Panc1 (cell line): ENCODE measurements around the gene ELOVL6. TPM values are rescaled to one million over a fixed set of nuclear protein-coding genes. Genes with fewer than 3 reads are reported as not detected.
A peak's percentile ranks its signal among the peaks of the same experiment; 100 is the strongest.

Experiments used
- ATAC-seq: fragments of 200-7000 bp; cut with Tn5 transposase; 2 replicates; pipeline ENCODE4 v1.9.1; 2020; ENCODE audit warnings: mild to moderate bottlenecking, moderate library complexity
- BruUV-seq: library from RNA; stranded (reverse); fragments of 400-500 nt; replicated peaks from 2 replicates; lab custom pipeline; 2021; lab: Mats Ljungman, UMichigan
- CTCF ChIA-PET: fragments of 300-600 bp; sonication (Branson Sonifier 250); formaldehyde crosslinking; loops from one replicate; lab custom pipeline; 2022; ENCODE audit warnings: antibody characterized with exemption; lab: Charles Lee
- POLR2A ChIA-PET: fragments of 300-600 bp; sonication (Branson Sonifier 250); formaldehyde crosslinking; loops from one replicate; lab custom pipeline; 2022; ENCODE audit warnings: antibody characterized with exemption; lab: Charles Lee
- DNase-seq: peaks from one replicate; pipeline ENCODE4 v3.0.0-alpha.2; 2010; ENCODE audit warnings: low read depth, low spot score
- H3K27ac ChIP-seq: 2 replicates; pipeline ENCODE4 v1.5.1; 2011; ENCODE audit warnings: mild to moderate bottlenecking, low read length, inconsistent platforms
- H3K27me3 ChIP-seq: fragments of 200-500 bp; sonication (Bioruptor generic); 2 replicates; pipeline ENCODE4 v1.6.0; 2014; ENCODE audit warnings: low read length, inconsistent platforms; ENCODE audit not compliant: control insufficient read depth, insufficient read depth
- H3K36me3 ChIP-seq: fragments of 200-500 bp; sonication (Bioruptor generic); 2 replicates; pipeline ENCODE4 v1.5.1; 2014; ENCODE audit warnings: inconsistent platforms, mild to moderate bottlenecking, low read length, moderate library complexity; ENCODE audit not compliant: control insufficient read depth, insufficient read depth
- H3K4me1 ChIP-seq: 2 replicates; pipeline ENCODE4 v1.5.1; 2011; ENCODE audit warnings: inconsistent platforms, mild to moderate bottlenecking, low read length, moderate library complexity; ENCODE audit not compliant: control insufficient read depth, insufficient read depth
- H3K4me3 ChIP-seq, 2 experiments: 2 replicates each; pipeline ENCODE4 v1.5.1; 2011 to 2012; ENCODE audit warnings: low read depth in 2 of 2, low read length in 2 of 2, mild to moderate bottlenecking in 2 of 2, inconsistent platforms in 1 of 2, moderate library complexity in 1 of 2
- H3K9me3 ChIP-seq: fragments of 200-500 bp; sonication (Bioruptor generic); 2 replicates; pipeline ENCODE4 v1.5.1; 2014; ENCODE audit warnings: low read depth, mild to moderate bottlenecking, inconsistent platforms, low read length, moderate library complexity; ENCODE audit not compliant: control insufficient read depth, insufficient read depth
- POLR2AphosphoS5 ChIP-seq: IDR thresholded peaks from 2 replicates; pipeline ENCODE4 v1.6.1; 2012; ENCODE audit warnings: mild to moderate bottlenecking, low read depth, low read length, moderate library complexity
- SIN3A ChIP-seq: IDR thresholded peaks from 2 replicates; pipeline ENCODE4 v1.6.1; 2012; ENCODE audit warnings: low read depth, mild to moderate bottlenecking, low read length, moderate library complexity, borderline replicate concordance; ENCODE audit not compliant: insufficient read depth
- TCF7L2 ChIP-seq: IDR thresholded peaks from 2 replicates; pipeline ENCODE4 v1.6.1; 2011; ENCODE audit warnings: mild to moderate bottlenecking, low read depth, low read length, inconsistent platforms
- in situ Hi-C: cut with HindIII; loops from 2 replicates; pipeline ENCODE4 v1.10.0; 2016; ENCODE audit warnings: low sequenced_read_pairs, low pct_unique_long_range_greater_than_20kb
- intact Hi-C: fragments of 100-400 bp; cut with micrococcal nuclease; formaldehyde crosslinking; loops from one replicate; pipeline ENCODE4 v1.10.0; 2022; ENCODE audit not compliant: unreplicated experiment
- total RNA-seq: library from RNA; stranded (reverse); gene quantifications from one replicate; pipeline ENCODE4 v1.2.1, GENCODE V29; 2021; ENCODE audit not compliant: unreplicated experiment
- TF ChIP-seq, protein P1 (sequence below): fragments of 450-650 bp; IDR thresholded peaks from 2 replicates; pipeline ENCODE4 v1.5.1; 2017; ENCODE audit warnings: mild to moderate bottlenecking

Gene ELOVL6
- total RNA-seq, 1 experiment from 2014 or later, result 0.54 TPM

DNA sequence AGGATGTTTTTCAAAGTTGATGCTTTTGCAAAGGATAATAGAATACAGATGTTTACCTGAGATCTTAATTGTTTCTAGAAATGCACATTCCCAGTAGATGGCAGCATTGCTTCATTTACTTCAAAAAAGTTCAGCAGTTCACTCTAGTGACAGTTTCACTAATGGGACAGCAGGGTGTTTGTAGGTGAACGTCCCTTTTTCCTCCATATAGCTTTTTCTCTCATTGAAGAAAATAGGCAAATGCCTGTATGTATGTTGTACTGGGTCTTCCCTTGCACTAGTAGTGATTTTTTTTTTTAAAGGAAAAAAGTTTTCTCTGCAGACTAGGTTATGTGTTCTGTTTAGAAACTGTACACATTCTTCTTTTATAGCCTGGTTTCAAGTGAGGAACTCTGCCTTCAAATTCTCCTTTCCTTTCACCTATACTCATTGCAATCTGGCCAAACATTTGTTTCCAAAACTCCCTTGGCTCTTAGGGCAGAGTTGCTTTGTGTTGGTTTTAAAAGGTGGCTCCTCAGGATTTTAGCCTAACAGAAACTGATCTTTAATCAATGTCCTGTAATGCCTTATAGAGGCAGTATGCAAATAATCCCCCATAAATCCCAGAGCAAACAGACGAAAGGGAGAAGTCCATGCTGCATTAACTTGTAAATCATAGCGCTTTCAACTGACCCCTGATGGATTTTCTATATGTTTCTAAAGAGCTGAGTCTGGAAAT is 199.4 kb downstream of the ELOVL6 start:
- no TSS peak for BruUV-seq
- no peaks in the 10 kb centered on the region for H3K9me3 ChIP-seq
- no peak overlapping the region for H3K27ac ChIP-seq
- TF ChIP-seq, protein P1, sequence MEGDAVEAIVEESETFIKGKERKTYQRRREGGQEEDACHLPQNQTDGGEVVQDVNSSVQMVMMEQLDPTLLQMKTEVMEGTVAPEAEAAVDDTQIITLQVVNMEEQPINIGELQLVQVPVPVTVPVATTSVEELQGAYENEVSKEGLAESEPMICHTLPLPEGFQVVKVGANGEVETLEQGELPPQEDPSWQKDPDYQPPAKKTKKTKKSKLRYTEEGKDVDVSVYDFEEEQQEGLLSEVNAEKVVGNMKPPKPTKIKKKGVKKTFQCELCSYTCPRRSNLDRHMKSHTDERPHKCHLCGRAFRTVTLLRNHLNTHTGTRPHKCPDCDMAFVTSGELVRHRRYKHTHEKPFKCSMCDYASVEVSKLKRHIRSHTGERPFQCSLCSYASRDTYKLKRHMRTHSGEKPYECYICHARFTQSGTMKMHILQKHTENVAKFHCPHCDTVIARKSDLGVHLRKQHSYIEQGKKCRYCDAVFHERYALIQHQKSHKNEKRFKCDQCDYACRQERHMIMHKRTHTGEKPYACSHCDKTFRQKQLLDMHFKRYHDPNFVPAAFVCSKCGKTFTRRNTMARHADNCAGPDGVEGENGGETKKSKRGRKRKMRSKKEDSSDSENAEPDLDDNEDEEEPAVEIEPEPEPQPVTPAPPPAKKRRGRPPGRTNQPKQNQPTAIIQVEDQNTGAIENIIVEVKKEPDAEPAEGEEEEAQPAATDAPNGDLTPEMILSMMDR, result peak; percentile 59; the same call in 1 of the 2 replicates
- no peak for TF ChIP-seq SIN3A
- no peaks in the 10 kb centered on the region for H3K4me1 ChIP-seq
- H3K36me3 ChIP-seq, result no peaks in the 10 kb centered on the region
- in situ Hi-C loops (no loop called here), intact Hi-C loops (loop anchor here (2.0 to 5.0 kb wide), 2 partner anchors 516 to 1628 kb away; no protein-coding TSS in a partner anchor)
- no peaks in the 10 kb centered on the region for H3K27me3 ChIP-seq
- ChIA-PET POLR2A (no interaction called here), CTCF (interaction anchor here (0.5 kb wide), 1 partner anchor 511 kb away, joined by 3 read pairs; no protein-coding TSS in a partner anchor)
- DNase-seq, result peak; percentile 35
- peak; percentile 68 for ATAC-seq
- H3K4me3 ChIP-seq, result no peak overlapping the region

DNA sequence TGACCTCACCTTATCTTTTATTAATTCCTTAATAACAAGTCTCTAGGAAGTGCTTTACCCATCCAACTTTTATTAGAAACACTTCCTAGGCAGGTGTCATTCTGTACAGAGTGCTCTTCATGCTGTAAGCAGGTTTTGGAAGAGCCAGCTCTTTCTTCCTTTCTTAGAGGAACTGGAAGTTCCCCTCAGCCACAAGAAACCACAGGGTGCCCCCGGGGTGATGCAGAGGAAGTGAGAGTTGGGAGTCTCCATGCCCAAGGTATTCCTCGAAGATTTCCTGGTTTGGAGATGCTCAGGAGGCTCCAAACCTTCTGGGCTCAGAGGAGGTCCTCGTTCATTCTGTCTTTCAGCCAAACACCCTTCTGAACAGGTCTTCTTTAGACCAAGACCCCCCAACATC is 201.9 kb downstream of the ELOVL6 start:
- ChIA-PET POLR2A (no interaction called here), CTCF (no interaction called here)
- no peaks in the 10 kb centered on the region for H3K36me3 ChIP-seq
- intact Hi-C loops (loop anchor here (5.0 kb wide), 1 partner anchor 1631 kb away; no protein-coding TSS in a partner anchor), in situ Hi-C loops (no loop called here)
- no peaks in the 10 kb centered on the region; the same call in 1 of the 2 replicates for H3K27me3 ChIP-seq
- no peaks in the 10 kb centered on the region for H3K9me3 ChIP-seq
- DNase-seq (no peak), ATAC-seq (no peak)
- H3K4me3 ChIP-seq, result no peak overlapping the region
- no peaks in the 10 kb centered on the region for H3K4me1 ChIP-seq
- no peak overlapping the region for H3K27ac ChIP-seq
- no peak for TF ChIP-seq TCF7L2
- TF ChIP-seq POLR2AphosphoS5, result no peak
- BruUV-seq, result no TSS peak
